Stimulated activated naive CD8-positive, alpha-beta T cell treated with anti-CD3 and anti-CD28 coated beads, Interleukin-15, amount 100 ng/mL, for 72 hours (primary cell): ENCODE measurements around the gene CYB561A3.

Experiments used
- ATAC-seq: fragments of 150-1000 bp; cut with Tn5 transposase; 2 replicates; pipeline ENCODE4 v1.10.0; 2021; ENCODE audit warnings: mild to moderate bottlenecking, moderate library complexity
- DNase-seq, 2 donors: peaks; one replicate each; pipeline ENCODE4 v3.0.0; 2021 to 2022
- H3K27ac Mint-ChIP-seq, 2 donors: one replicate each; pipeline ENCODE4 v1.8.0; 2022; ENCODE audit warnings: mild to moderate bottlenecking in 2 of 2, mixed read lengths in 2 of 2, moderate library complexity in 2 of 2
- H3K27me3 Mint-ChIP-seq: one replicate; pipeline ENCODE4 v1.8.0; 2022; ENCODE audit warnings: mixed read lengths
- H3K4me1 Mint-ChIP-seq: one replicate; pipeline ENCODE4 v1.8.0; 2022; ENCODE audit warnings: mild to moderate bottlenecking, mixed read lengths
- H3K4me3 Mint-ChIP-seq, 2 donors: one replicate each; pipeline ENCODE4 v1.8.0; 2022; ENCODE audit warnings: mild to moderate bottlenecking in 2 of 2, mixed read lengths in 2 of 2, moderate library complexity in 1 of 2
- H3K9me3 Mint-ChIP-seq, 2 donors: one replicate each; pipeline ENCODE4 v1.8.0; 2022; ENCODE audit warnings: mixed read lengths in 2 of 2

Gene CYB561A3

DNA sequence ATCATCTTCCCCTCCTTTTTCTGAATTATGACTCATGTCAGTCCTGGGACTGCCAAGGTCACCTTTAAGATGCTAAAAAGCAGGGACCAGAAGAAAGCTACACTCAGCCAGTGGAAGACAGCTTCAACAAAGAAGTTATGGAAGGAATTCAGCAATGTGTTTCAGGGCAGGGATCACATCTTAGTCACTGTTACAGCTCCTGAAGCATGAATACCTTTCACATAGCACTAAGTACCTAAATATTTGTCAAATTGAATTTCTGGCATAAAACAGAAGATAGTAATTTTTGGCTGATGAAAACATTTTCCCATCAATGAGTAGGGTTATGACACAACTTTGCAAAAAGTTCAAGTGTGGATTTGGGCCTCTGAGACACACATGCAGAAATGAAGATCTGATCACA lies 34.0 kb downstream of the CYB561A3 start:
- peaks cover 57% of the 10 kb centered on the region for H3K4me1 Mint-ChIP-seq

GRCh38 chr11:61325649-61326414 lies 35.9 kb downstream of the CYB561A3 start:
- ATAC-seq, result no peak

More for the DNA sequence above, 34.0 kb downstream of the CYB561A3 start:
- Mint-ChIP-seq H3K27ac (peak overlapping the region; percentile 70 to 72), H3K4me3 (no peak overlapping the region), H3K9me3 (no peaks in the 10 kb centered on the region), H3K27me3 (no peaks in the 10 kb centered on the region)
- DNase-seq (no peak), ATAC-seq (no peak)

DNA sequence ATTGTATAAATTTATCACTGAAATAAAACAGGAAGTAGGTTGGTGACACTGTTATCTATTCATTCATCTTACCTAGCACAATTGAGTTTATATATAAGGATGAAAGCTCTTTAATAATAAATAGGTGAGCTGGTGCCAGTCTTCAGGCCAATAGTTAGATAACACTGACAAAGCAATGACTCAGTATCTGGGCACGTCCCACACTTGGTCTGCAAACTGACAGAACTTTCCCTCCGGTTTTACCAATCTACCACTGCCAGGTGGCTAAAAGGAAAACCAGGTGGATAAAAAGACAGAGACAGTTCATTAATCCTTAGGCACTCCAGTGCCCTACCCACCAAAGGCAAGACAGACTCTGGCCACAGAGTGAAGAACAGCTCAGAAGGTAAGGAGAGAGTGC lies 46.4 kb downstream of the CYB561A3 start:
- Mint-ChIP-seq H3K9me3 (no peaks in the 10 kb centered on the region), H3K4me3 (no peak overlapping the region), H3K27ac (no peak overlapping the region), H3K27me3 (no peaks in the 10 kb centered on the region), H3K4me1 (no peaks in the 10 kb centered on the region)
- DNase-seq (no peak), ATAC-seq (no peak)

More at GRCh38 chr11:61325649-61326414, 35.9 kb downstream of the CYB561A3 start:
- Mint-ChIP-seq H3K27ac (peak overlapping the region in 1 of 2 donors; percentile 65), H3K27me3 (no peaks in the 10 kb centered on the region), H3K4me1 (peaks cover 38% of the 10 kb centered on the region), H3K9me3 (no peaks in the 10 kb centered on the region), H3K4me3 (no peak overlapping the region)
- DNase-seq, result no peak

DNA sequence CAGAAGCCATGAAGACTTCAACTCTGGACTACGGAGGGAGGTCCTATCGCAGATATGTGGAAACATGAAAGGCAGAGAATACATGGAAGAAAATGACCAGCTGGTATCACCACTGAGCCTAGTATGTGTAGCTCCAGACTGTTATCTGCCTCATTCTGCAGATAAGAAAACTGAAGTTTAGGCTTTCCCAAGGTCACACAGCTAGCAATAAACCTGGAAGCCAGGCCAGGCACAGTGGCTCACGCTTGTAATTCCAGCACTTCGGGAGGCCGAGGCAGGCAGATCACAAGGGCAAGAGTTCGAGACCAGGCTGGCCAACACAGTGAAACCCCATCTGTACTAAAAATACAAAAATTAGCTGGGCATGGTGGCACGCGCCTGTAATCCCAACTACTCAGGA lies 50.9 kb downstream of the CYB561A3 start:
- Mint-ChIP-seq H3K9me3 (no peaks in the 10 kb centered on the region), H3K27ac (no peak overlapping the region), H3K27me3 (no peaks in the 10 kb centered on the region), H3K4me1 (no peaks in the 10 kb centered on the region), H3K4me3 (no peak overlapping the region)
- ATAC-seq, result no peak
- DNase-seq, result no peak

GRCh38 chr11:61309739-61310138 lies 51.9 kb downstream of the CYB561A3 start:
- no peaks in the 10 kb centered on the region for H3K27me3 Mint-ChIP-seq
- peak overlapping the region in 1 of 2 donors; percentile 67 for H3K27ac Mint-ChIP-seq
- peak; percentile 88 for ATAC-seq

GRCh38 chr11:61309141-61309540 lies 52.5 kb downstream of the CYB561A3 start:
- ATAC-seq (no peak), DNase-seq (no peak)
- Mint-ChIP-seq H3K4me3 (no peak overlapping the region), H3K27me3 (no peaks in the 10 kb centered on the region), H3K9me3 (no peaks in the 10 kb centered on the region), H3K4me1 (no peaks in the 10 kb centered on the region), H3K27ac (peak overlapping the region in 1 of 2 donors; percentile 63)

More at GRCh38 chr11:61309739-61310138, 51.9 kb downstream of the CYB561A3 start:
- Mint-ChIP-seq H3K4me3 (no peak overlapping the region), H3K4me1 (no peaks in the 10 kb centered on the region), H3K9me3 (no peaks in the 10 kb centered on the region)
- DNase-seq, result peak in 1 of 2 donors; percentile 53

DNA sequence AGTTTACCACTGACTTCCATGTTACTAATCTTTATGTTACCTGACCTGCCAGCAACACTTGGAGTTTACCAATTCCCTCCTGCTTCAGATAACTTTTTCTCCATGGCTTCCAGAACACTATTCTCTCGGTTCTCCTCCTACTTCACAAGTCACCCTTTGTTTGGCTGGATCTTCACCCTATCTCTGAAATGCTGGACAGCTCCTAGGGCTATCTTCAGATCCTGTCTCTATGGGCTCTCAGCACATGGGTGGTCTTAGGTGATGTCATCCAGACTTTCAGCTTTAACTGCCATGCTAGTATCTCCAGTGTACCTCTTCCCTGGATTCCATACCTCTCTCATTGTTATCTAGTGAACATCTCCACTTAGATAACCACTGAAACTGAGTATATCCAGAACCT lies 54.3 kb downstream of the CYB561A3 start:
- H3K9me3 Mint-ChIP-seq, result no peaks in the 10 kb centered on the region
- no peaks in the 10 kb centered on the region for H3K4me1 Mint-ChIP-seq
- no peaks in the 10 kb centered on the region for H3K27me3 Mint-ChIP-seq
- H3K4me3 Mint-ChIP-seq, result no peak overlapping the region
- no peak overlapping the region for H3K27ac Mint-ChIP-seq
- no peak for DNase-seq
- ATAC-seq, result no peak

DNA sequence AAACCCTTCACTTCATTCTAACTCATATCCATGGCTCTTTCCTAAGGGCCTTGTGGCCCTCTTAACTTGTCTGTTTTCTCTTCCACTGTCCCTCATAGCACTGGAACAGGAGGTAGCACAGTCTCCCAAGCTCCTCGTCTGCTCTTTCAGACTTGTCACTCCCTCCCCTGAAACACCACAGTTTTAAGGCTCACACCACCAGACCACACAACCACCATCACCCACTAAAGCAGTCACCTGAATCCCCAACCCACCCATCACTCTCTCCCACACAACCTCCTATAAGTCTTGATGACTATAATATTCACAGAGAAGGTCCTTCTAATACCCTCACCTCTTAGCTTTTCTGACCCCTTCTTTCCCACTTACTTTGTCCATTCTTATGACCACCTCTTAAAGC lies 55.5 kb downstream of the CYB561A3 start:
- peak in 1 of 2 donors; percentile 20 for DNase-seq
- H3K27me3 Mint-ChIP-seq, result no peaks in the 10 kb centered on the region
- peak; percentile 52 for ATAC-seq
- no peaks in the 10 kb centered on the region for H3K4me1 Mint-ChIP-seq
- H3K9me3 Mint-ChIP-seq, result no peaks in the 10 kb centered on the region
- no peak overlapping the region for H3K27ac Mint-ChIP-seq
- no peak overlapping the region for H3K4me3 Mint-ChIP-seq

- no peak overlapping the region for H3K4me3 Mint-ChIP-seq
- peaks cover 3% of the 10 kb centered on the region for H3K4me1 Mint-ChIP-seq
- no peak overlapping the region for H3K27ac Mint-ChIP-seq
- no peaks in the 10 kb centered on the region for H3K9me3 Mint-ChIP-seq
- ATAC-seq (no peak), DNase-seq (no peak)
- no peaks in the 10 kb centered on the region for H3K27me3 Mint-ChIP-seq
These were observed 56.3 kb downstream of the CYB561A3 start for GRCh38 chr11:61305417-61305816.

- H3K4me1 Mint-ChIP-seq, result peaks cover 18% of the 10 kb centered on the region
- ATAC-seq, result no peak
- no peaks in the 10 kb centered on the region for H3K9me3 Mint-ChIP-seq
- no peak overlapping the region for H3K4me3 Mint-ChIP-seq
- no peaks in the 10 kb centered on the region for H3K27me3 Mint-ChIP-seq
- H3K27ac Mint-ChIP-seq, result no peak overlapping the region
- DNase-seq, result no peak
These were observed 58.0 kb downstream of the CYB561A3 start for GRCh38 chr11:61303725-61304124.

GRCh38 chr11:61302550-61302949 lies 59.1 kb downstream of the CYB561A3 start:
- DNase-seq, result no peak
- Mint-ChIP-seq H3K9me3 (no peaks in the 10 kb centered on the region), H3K27me3 (no peaks in the 10 kb centered on the region), H3K4me3 (no peak overlapping the region), H3K4me1 (peaks cover 30% of the 10 kb centered on the region), H3K27ac (no peak overlapping the region)
- no peak for ATAC-seq
